ENCODE data around the gene FAM149A.

FAM149A gene

DNA sequence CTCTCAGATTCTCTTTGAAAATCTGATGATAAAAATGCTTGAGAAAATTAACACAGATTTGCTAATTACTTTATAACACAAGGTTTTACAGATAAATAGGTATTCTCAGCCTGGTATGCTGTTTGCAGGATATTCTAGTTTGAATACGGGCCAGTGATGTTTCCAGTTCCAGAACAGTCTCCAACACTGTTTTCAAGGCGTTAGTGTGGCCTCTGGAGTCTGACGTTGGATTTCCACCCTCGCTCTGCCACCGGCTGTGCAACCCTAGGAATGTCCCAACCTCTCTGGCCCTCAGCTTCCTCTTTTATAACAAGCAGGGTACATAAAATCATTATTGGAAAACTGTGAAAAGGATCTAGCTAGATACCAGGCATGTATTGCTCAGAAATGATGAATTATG is 63.1 kb downstream of the FAM149A start:
- TF ChIP-seq ZC3H10 (CRISPR knock-in tag; IDR thresholded peaks at IDR 0.05) (no peak), BACH2 (CRISPR knock-in tag; IDR thresholded peaks at IDR 0.05; ENCODE audit: borderline replicate concordance) (no peak)
- TF ChIP-seq, protein P1, sequence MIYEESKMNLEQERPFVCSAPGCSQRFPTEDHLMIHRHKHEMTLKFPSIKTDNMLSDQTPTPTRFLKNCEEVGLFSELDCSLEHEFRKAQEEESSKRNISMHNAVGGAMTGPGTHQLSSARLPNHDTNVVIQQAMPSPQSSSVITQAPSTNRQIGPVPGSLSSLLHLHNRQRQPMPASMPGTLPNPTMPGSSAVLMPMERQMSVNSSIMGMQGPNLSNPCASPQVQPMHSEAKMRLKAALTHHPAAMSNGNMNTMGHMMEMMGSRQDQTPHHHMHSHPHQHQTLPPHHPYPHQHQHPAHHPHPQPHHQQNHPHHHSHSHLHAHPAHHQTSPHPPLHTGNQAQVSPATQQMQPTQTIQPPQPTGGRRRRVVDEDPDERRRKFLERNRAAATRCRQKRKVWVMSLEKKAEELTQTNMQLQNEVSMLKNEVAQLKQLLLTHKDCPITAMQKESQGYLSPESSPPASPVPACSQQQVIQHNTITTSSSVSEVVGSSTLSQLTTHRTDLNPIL (CRISPR knock-in tag; IDR thresholded peaks at IDR 0.05; ENCODE audit: low read depth), result no peak
- TF ChIP-seq, protein P2, sequence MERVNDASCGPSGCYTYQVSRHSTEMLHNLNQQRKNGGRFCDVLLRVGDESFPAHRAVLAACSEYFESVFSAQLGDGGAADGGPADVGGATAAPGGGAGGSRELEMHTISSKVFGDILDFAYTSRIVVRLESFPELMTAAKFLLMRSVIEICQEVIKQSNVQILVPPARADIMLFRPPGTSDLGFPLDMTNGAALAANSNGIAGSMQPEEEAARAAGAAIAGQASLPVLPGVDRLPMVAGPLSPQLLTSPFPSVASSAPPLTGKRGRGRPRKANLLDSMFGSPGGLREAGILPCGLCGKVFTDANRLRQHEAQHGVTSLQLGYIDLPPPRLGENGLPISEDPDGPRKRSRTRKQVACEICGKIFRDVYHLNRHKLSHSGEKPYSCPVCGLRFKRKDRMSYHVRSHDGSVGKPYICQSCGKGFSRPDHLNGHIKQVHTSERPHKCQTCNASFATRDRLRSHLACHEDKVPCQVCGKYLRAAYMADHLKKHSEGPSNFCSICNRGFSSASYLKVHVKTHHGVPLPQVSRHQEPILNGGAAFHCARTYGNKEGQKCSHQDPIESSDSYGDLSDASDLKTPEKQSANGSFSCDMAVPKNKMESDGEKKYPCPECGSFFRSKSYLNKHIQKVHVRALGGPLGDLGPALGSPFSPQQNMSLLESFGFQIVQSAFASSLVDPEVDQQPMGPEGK (CRISPR knock-in tag; IDR thresholded peaks at IDR 0.05; ENCODE audit: borderline replicate concordance), result no peak
- ATAC-seq, result no peak

DNA sequence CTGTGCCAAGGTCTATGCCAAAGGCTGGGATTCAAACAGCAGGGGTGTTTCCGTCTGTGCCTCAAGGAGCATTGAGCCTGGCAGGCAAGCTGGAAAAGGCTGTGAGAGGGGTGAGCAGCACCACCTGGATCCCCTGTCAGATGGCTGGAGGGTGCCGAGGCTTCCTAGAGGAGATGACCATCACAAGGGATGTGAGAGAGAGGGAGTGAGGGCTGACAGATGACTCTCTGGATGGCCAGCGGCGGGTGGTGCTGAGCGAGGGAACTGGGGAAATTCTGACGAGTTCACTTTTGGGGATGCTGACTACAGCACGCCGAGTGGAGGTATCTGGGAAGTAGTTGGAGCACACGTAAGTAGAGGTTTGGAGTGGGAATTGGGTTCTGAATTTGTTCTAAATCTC is 64.2 kb downstream of the FAM149A start:
- TF ChIP-seq ZFP3 (CRISPR knock-in tag; IDR thresholded peaks at IDR 0.05) (no peak), ZNF565 (CRISPR knock-in tag; conservative IDR thresholded peaks at IDR 0.05; ENCODE audit: low read depth) (no peak), TCF4 (CRISPR knock-in tag; IDR thresholded peaks at IDR 0.05; ENCODE audit: borderline replicate concordance) (no peak), ZNF8 (CRISPR knock-in tag; IDR thresholded peaks at IDR 0.05) (no peak)
- TF ChIP-seq, protein P2 (CRISPR knock-in tag; IDR thresholded peaks at IDR 0.05; ENCODE audit: borderline replicate concordance), result no peak
- TF ChIP-seq, protein P3, sequence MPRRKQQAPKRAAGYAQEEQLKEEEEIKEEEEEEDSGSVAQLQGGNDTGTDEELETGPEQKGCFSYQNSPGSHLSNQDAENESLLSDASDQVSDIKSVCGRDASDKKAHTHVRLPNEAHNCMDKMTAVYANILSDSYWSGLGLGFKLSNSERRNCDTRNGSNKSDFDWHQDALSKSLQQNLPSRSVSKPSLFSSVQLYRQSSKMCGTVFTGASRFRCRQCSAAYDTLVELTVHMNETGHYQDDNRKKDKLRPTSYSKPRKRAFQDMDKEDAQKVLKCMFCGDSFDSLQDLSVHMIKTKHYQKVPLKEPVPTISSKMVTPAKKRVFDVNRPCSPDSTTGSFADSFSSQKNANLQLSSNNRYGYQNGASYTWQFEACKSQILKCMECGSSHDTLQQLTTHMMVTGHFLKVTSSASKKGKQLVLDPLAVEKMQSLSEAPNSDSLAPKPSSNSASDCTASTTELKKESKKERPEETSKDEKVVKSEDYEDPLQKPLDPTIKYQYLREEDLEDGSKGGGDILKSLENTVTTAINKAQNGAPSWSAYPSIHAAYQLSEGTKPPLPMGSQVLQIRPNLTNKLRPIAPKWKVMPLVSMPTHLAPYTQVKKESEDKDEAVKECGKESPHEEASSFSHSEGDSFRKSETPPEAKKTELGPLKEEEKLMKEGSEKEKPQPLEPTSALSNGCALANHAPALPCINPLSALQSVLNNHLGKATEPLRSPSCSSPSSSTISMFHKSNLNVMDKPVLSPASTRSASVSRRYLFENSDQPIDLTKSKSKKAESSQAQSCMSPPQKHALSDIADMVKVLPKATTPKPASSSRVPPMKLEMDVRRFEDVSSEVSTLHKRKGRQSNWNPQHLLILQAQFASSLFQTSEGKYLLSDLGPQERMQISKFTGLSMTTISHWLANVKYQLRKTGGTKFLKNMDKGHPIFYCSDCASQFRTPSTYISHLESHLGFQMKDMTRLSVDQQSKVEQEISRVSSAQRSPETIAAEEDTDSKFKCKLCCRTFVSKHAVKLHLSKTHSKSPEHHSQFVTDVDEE (CRISPR knock-in tag; IDR thresholded peaks at IDR 0.05), result no peak
- TF ChIP-seq, protein P4, sequence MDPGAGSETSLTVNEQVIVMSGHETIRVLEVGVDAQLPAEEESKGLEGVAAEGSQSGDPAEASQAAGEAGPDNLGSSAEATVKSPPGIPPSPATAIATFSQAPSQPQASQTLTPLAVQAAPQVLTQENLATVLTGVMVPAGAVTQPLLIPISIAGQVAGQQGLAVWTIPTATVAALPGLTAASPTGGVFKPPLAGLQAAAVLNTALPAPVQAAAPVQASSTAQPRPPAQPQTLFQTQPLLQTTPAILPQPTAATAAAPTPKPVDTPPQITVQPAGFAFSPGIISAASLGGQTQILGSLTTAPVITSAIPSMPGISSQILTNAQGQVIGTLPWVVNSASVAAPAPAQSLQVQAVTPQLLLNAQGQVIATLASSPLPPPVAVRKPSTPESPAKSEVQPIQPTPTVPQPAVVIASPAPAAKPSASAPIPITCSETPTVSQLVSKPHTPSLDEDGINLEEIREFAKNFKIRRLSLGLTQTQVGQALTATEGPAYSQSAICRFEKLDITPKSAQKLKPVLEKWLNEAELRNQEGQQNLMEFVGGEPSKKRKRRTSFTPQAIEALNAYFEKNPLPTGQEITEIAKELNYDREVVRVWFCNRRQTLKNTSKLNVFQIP (CRISPR knock-in tag; IDR thresholded peaks at IDR 0.05; ENCODE audit: borderline replicate concordance, low read depth), result no peak

DNA sequence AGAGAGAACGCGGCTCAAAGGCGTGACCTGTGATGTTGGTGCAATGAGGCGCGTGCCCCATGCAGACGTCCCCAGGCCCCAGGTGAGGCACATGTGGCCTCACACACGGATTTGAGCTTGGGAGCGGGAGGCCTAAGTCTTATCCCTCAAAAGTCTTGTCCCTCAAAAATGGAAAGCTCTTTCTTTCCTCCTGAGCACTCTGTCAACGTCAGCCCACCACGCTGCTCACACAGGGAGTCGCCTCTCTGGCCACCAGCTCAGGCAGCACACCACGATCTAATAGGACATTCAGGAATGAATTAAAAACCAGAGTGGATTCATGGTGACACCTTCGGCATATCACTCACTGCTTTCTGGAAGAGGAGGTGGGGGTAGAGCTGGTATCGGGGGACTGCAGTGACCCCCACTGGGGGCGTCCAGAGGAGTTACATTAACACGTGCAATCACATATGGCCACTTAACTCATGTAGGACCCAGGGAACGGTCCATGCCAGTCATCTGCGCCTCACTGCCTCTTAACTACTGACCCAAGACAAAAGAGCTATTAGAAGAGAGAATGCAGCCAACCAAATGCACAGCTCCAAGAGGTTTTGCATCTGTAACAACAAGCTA is 64.9 kb downstream of the FAM149A start:
- ATAC-seq, result no peak
- TF ChIP-seq TOX (CRISPR knock-in tag; IDR thresholded peaks at IDR 0.05; ENCODE audit: borderline replicate concordance) (no peak), ZNF8 (CRISPR knock-in tag; IDR thresholded peaks at IDR 0.05) (no peak)

More for the DNA sequence above, 64.2 kb downstream of the FAM149A start:
- no peak for ATAC-seq

DNA sequence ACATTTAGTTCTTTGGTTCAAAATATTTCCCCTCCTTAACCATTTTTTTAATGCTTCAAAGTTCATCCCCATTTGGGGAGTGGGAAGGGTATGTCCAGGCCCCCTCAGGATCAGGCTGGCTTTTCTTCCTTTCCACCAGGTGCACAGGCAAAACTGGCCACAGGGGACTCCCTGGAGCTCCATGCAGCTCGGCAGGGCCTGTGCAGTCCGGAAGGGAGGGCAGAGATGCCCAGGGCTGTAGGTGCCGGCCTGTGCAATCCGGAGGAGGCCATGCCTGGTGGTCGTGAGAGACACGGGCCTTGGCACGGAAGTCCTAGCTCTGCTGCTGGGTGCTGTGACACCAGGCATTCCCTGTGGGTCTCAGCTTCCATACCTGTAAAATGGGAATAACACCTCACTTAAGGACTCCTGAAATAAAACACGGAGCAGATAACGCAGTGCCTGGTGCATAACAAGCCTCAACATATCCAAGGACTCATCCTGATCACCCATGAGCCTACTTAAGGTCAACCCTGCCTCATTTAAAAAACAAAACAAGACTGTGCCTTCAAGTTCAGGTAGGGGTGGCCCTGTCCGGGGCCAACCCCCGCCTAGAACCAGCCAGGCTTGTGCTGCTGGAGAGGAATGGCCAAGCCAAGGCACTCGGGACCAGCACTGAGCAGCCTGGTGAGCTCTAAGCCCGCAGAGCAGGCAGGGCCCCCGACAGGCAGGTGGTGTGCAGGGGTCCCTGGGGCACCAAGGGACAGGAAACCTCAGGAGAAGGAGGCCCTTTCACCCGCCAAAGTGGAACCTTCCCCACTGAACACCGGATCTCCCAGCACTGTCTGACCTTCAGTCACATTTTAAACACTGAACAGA is 65.7 kb downstream of the FAM149A start:
- ATAC-seq, result peak; percentile 49; the same call in 2 of the 3 replicates
- TF ChIP-seq SNAI2 (CRISPR knock-in tag; IDR thresholded peaks at IDR 0.05) (no peak), ESRRG (CRISPR knock-in tag; IDR thresholded peaks at IDR 0.05) (no peak), PPARA (CRISPR knock-in tag; IDR thresholded peaks at IDR 0.05; ENCODE audit: borderline replicate concordance) (no peak), TOX (CRISPR knock-in tag; IDR thresholded peaks at IDR 0.05; ENCODE audit: borderline replicate concordance) (no peak), ARNTL (CRISPR knock-in tag; IDR thresholded peaks at IDR 0.05; ENCODE audit: borderline replicate concordance, low read depth) (no peak), OSR1 (CRISPR knock-in tag; IDR thresholded peaks at IDR 0.05) (no peak), ZNF565 (CRISPR knock-in tag; conservative IDR thresholded peaks at IDR 0.05; ENCODE audit: low read depth) (no peak), CSDC2 (CRISPR knock-in tag; IDR thresholded peaks at IDR 0.05) (no peak), TCF4 (CRISPR knock-in tag; IDR thresholded peaks at IDR 0.05; ENCODE audit: borderline replicate concordance) (no peak), ZC3H10 (CRISPR knock-in tag; IDR thresholded peaks at IDR 0.05) (no peak)
- TF ChIP-seq, protein P1 (CRISPR knock-in tag; IDR thresholded peaks at IDR 0.05; ENCODE audit: low read depth), result no peak
- TF ChIP-seq, protein P2 (CRISPR knock-in tag; IDR thresholded peaks at IDR 0.05; ENCODE audit: borderline replicate concordance), result no peak

Measured in SK-N-SH treated with all-trans-retinoic acid at 6 μM for 48 hours (cell line).